ENCODE results near the gene NPLOC4.

The NPLOC4 gene

DNA sequence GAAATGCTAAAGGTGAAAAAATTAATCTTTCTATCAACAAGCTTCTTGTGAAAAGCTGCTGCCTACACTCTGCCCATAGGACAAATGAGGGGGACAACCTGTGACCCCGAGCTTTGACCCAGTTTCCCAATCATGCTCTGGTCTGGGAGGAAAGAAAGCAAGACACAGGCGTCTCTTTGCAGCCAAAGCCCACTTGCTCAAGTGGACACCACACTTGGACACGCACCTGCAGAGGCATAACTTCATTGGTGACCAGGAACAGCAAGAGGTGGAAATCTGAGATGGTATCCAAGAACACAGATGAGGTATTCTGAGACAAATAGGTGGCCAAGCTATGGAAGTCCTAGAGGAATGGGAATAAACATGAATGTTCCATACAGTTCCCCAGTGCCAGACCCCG is 69.7 kb downstream of the NPLOC4 start:
- TF ChIP-seq, protein P1, sequence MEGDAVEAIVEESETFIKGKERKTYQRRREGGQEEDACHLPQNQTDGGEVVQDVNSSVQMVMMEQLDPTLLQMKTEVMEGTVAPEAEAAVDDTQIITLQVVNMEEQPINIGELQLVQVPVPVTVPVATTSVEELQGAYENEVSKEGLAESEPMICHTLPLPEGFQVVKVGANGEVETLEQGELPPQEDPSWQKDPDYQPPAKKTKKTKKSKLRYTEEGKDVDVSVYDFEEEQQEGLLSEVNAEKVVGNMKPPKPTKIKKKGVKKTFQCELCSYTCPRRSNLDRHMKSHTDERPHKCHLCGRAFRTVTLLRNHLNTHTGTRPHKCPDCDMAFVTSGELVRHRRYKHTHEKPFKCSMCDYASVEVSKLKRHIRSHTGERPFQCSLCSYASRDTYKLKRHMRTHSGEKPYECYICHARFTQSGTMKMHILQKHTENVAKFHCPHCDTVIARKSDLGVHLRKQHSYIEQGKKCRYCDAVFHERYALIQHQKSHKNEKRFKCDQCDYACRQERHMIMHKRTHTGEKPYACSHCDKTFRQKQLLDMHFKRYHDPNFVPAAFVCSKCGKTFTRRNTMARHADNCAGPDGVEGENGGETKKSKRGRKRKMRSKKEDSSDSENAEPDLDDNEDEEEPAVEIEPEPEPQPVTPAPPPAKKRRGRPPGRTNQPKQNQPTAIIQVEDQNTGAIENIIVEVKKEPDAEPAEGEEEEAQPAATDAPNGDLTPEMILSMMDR (IDR thresholded peaks at IDR 0.05; ENCODE audit: control extremely low read depth, extremely low read depth, low read depth, missing control alignments), result no peak
- DNase-seq (ENCODE audit: extremely low spot score), result no peak
- ChIA-PET CTCF (interaction anchor here (1.2 to 1.6 kb wide), 4 partner anchors 10 to 83 kb away, joined by 4 to 7 read pairs (median 4); no protein-coding TSS in a partner anchor), POLR2A (no interaction called here)

GRCh38 chr17:81566461-81567126 is 70.3 kb downstream of the NPLOC4 start:
- CTCF ChIA-PET, result interaction anchor here (1.2 to 1.6 kb wide), 5 partner anchors 11 to 82 kb away, joined by 3 to 7 read pairs (median 4); no protein-coding TSS in a partner anchor
- POLR2A ChIA-PET, result no interaction called here
- TF ChIP-seq, protein P1 (IDR thresholded peaks at IDR 0.05; ENCODE audit: control extremely low read depth, extremely low read depth, low read depth, missing control alignments), result no peak
- DNase-seq (ENCODE audit: extremely low spot score), result no peak

DNA sequence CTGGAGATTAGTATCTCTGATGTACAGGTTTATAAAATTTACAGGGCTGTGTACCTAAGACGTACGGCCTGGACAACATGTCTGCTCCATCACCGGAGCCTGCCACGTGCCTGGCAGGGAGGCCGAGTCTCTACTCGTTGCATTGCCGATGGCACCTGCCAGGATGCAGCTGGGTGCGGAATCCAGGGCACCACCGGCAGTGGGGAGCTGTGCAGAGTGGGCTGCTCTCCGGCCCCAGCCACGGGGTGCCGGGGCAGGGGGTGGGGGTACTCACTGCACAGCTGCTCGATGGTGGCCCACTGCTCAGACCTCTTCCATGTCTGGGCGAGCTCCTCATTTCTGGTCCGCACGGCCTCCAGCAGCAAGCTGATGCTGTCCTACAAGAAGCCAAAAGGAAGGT is 71.7 kb downstream of the NPLOC4 start:
- ChIA-PET POLR2A (no interaction called here), CTCF (interaction anchor here (0.9 to 1.6 kb wide), 3 partner anchors 31 to 37 kb away, joined by 3 to 4 read pairs (median 3); no protein-coding TSS in a partner anchor)
- TF ChIP-seq, protein P1 (IDR thresholded peaks at IDR 0.05; ENCODE audit: control extremely low read depth, extremely low read depth, low read depth, missing control alignments), result no peak
- no peak for DNase-seq (ENCODE audit: extremely low spot score)

- POLR2A ChIA-PET, result no interaction called here
- no peak for DNase-seq (ENCODE audit: extremely low spot score)
- CTCF ChIA-PET, result interaction anchor here (0.9 to 1.4 kb wide), 2 partner anchors 30 to 37 kb away, joined by 3 to 4 read pairs; no protein-coding TSS in a partner anchor
- TF ChIP-seq, protein P1 (IDR thresholded peaks at IDR 0.05; ENCODE audit: control extremely low read depth, extremely low read depth, low read depth, missing control alignments), result no peak
These were observed 72.1 kb downstream of the NPLOC4 start for GRCh38 chr17:81564778-81565177.

DNA sequence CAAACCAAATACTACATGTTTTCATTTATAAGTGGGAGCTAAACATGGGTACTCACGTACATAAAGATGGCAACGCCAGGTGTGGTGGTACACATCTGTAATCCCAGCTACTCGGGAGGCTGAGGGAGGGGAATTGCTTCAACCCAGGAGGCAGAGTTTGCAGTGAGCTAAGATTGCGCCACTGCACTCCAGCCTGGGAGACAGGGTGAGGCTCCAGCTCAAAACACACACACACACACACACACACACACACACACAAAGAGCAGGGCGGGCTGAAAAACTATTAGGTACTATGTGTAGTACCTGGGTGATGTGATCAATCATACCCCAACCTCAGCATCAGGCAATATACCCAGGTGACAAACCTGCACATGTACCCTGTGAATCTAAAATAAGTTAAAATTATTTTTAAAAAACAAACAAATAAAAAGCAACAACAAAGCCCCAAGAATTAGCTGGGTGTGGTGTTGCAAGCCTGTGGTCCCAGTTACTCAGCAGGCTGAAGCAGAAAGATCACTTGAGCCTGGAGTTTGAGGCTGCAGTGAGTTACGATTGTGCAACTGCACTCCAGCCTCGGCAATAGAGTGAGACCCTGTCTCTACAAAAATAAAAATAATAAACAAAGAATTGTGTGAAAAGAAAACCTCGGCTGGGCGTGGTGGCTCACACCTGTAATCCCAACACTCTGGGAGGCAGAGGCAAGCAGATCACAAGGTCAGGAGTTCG is 72.9 kb downstream of the NPLOC4 start:
- ChIA-PET CTCF (interaction anchor here (0.9 to 1.7 kb wide), 4 partner anchors 10 to 38 kb away, joined by 3 to 4 read pairs (median 4); no protein-coding TSS in a partner anchor), POLR2A (no interaction called here)
- DNase-seq (ENCODE audit: extremely low spot score), result no peak
- TF ChIP-seq, protein P1 (IDR thresholded peaks at IDR 0.05; ENCODE audit: control extremely low read depth, extremely low read depth, low read depth, missing control alignments), result no peak

- ChIA-PET POLR2A (no interaction called here), CTCF (interaction anchor here (0.8 to 1.9 kb wide), 5 partner anchors 9 to 50 kb away, joined by 3 to 8 read pairs (median 4); partner anchors contain the start of gene FAAP100)
- no peak for DNase-seq (ENCODE audit: extremely low spot score)
- TF ChIP-seq, protein P1 (IDR thresholded peaks at IDR 0.05; ENCODE audit: control extremely low read depth, extremely low read depth, low read depth, missing control alignments), result no peak
These were observed 75.4 kb downstream of the NPLOC4 start for GRCh38 chr17:81561494-81561885.
